Left forelimb (tissue), 1 donor: ENCODE results near the gene BOK.
"Not testable (repeated sequence)": the region's sequence is repeated elsewhere in the genome, so short reads cannot be mapped to it uniquely, and the experiment has no call there.

ENCODE experiments used
- DNase-seq: peaks from one replicate; pipeline ENCODE4 v3.0.0-alpha.2; 2018; ENCODE audit warnings: low spot score

The BOK gene

DNA sequence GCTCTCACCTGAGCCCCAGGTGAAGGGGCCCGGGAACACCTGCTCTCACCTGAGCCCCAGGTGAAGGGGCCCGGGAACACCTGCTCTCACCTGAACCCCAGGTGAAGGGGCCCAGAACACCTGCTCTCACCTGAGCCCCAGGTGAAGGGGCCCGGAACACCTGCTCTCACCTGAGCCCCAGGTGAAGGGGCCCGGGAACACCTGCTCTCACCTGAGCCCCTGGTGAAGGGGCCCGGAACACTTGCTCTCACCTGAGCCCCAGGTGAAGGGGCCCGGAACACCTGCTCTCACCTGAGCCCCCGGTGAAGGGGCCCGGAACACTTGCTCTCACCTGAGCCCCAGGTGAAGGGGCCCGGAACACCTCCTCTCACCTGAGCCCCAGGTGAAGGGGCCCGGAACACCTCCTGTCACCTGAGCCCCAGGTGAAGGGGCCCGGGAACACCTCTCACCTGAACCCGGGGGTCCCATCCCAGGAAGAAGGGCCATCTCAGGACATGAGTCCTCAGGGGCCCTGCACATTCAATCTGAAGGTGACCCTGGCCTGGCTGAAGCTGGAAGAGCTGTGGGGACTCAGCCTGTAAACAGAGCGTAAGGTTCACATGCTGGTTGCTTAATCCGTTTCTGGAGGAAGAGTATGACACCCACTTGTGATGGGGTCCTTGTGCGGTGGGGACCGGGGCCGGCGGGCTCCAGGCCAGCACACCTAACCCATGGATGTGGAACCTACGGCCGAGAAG is 14.5 kb downstream of the BOK start:
- not testable (repeated sequence) for DNase-seq

DNA sequence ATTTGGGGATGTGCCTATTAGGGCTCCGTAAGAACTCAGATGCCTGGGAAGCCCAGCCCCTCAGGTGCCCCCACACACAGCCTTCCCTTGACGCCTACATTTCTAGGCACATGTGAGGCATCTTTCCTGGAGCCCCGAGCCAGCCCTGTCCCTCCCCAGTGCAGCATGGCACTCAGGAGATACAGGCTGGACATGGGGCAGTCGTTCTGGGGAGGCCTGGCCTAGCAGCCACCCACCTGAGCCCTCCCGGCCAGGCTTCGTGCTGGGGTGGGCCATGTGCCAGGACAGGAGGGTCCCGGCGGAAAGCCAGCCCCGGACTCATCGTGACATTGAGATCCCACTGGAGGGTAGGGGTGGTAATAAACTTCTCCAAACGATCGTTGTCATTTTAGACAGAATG is 15.2 kb downstream of the BOK start:
- no peak for DNase-seq

DNA sequence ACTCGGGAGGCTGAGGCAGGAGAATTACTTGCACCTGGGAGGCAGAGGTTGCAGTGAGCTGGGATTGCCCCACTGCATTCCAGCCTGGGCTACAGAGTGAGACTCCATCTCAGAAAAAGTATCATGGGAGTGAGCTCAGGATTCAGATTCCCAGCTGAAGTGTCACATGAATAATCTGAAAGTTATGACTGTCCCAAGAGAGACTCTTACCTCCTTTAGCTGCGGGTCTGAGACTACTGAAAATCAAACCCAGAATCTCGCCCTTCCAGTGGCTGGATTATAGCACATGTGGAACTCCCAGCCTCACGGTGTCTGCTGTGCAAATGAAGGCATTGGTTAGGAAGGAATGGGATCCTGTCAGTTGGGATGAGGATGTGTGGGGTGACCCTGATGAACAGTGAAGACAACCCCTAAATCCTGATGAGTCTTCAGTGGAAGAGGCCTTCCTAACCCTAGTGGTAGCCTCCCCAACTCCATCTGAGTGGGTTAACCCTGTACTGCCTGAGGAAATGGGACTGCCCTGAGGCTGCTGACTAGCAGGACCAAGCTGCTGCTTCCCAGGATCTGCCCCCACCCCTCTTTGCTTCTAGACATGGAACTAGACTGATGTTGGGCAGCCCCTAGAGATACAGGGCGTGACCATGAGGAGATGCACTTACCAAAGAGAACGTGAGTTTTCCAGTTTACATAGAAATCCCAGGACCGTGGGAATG is 16.5 kb downstream of the BOK start:
- no peak for DNase-seq

DNA sequence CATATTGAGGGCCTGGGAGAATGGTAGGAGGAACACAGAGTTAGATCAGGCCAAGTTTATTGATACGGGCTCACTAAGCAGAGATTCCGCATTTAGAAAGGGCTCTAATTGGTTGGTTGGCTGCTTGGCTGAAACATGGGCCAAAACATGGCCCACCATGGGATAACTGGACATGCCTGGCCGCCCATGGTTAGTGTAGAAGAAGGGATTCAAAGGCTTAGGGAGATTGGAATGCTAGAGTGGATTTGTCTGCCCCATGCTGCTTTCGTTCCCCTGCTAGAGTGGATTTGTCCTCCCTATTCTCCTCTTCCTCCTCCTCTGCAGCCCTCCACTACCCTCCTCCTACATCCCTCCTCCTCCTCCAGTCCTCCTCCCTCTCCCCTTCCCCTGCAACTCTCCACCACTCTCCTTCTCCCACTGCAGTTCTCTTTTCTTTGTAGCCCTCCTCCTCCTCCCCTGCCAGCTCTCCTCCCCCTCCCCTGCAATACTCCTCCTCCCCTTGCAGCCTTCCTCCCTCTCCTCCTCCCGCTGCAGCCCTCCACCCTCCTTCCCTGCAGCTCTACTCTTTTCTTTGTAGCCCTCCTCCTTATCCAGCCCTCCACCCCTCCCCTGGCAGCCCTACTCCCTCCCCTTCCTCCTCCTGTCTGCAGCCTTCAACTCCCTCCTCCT is 17.2 kb downstream of the BOK start:
- DNase-seq: no peak

DNA sequence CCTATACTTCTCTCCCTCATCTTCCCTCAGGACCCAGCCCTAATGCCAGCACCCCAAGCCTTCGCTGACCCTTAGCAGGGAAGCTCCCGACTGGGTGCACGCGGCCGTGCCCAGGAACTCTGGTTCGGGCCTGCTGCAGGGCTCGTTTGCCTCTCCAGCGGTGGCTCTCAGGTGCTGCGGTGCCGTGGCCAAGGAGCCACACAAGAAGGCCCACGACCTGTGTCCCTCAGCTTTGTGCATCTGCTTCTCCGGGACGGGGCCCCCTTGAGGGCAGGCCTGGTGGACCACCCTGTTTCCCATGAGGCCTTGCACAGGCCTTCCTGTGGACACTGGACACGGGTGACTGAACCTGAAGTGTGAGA is 17.7 kb downstream of the BOK start:
- no peak for DNase-seq

DNA sequence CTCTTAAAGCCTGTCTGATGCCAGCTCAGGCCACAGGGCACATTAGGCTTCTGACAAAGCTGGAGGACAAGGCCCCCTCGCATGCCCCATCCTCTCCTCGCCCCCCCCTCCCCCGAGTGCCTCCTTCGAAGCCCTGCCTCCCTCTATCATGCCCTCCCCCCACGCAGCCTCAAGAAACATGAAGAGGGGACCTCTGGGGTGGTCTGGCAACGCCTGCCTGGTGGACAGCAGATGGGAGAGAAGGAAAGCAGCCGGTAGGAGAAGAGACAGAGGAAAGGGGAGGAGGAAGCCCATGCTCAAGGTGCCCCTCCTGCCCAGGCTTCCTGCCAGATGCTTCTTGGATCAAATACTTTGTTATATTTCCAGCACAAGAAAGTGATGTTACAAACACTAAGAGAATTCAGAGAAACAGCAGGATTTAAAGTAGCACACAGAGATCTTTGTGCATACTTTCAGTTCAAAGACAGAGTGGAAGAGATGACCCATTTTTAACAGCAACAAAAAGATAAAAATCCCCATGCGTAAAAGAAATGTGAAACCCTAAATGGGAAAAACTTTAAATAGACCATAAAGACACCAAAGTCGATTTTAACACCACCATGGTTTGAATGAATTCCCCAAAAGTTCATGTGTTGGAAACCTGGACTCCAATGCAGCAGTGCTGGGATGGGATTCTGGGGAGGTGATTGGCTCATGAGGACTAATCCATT is 19.0 kb downstream of the BOK start:
- DNase-seq: no peak

DNA sequence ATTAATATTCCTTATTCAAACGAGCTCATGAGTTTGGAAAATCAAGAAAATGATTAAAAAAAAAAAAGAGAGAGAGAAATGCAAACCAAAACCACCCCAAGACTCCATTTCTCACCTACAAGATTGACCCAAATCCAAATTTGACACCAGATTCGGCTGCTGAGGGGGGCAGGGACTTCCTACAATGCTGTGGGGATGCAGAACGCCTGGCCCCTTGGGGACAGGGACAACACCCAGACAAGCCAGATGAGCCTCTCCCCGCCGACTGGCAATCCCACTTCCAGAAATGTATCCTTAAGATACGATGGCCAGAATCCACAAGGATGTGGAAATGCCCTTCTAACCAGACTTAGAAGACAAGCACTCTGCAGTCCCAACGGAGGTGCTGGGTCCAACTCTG is 20.7 kb downstream of the BOK start:
- no peak for DNase-seq

DNA sequence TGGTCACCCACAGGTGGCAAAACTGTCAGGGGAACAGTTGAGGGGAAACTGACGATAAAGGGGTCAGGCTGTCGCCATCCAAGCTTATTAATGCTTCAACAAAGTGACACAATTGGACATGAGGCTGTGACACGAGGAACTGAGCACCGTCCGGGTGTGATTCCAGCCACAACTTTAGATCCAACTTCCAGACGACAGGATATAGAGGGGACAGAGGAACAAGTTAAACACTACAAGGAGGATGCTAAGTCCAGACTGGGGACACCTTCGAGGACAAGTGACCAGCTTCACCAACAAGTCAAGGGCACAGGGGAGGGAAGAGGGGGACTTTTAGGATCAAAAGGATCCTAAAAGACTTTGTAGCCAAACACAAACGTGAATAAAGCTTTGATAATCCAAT is 23.8 kb downstream of the BOK start:
- DNase-seq: no peak

DNA sequence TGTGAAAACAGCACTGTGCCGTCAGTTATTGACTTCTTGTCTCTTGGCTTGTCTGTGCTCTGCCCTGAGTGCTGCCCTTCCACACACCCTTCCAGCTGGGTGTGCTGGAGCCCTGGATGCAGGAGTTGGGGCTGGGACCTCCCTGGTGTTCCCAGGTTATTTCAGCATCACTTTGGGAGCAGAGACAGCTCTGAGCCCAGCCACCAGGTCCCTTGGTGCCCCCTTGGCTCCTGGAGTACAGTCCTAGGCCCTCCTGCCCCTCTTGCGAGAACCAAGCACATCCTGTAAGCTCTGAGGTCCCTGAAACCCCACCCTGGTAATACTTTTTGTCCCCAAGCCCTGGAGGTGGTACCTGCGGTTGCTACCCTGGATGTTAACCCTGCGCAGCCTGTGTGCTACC is 24.3 kb downstream of the BOK start:
- no peak for DNase-seq

DNA sequence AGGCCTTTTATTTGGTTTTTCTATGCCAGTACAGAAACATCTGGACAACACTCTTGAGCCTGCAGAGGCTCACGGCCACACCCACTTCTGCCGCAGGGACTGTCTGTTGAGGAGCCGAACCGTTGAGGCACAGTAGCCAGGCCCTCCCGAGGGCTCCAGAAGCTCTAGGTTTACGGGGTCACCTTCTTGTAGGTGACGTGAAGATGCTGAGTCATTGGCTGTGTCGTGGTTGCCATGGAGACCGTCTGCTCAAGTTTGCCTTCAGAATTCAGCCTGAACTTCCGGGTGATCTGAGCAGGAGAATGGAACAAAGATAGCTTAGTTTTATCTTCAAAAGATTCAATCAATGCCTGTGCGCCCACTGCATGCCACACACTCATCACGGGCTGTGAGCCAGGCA is 25.9 kb downstream of the BOK start:
- no peak for DNase-seq

DNA sequence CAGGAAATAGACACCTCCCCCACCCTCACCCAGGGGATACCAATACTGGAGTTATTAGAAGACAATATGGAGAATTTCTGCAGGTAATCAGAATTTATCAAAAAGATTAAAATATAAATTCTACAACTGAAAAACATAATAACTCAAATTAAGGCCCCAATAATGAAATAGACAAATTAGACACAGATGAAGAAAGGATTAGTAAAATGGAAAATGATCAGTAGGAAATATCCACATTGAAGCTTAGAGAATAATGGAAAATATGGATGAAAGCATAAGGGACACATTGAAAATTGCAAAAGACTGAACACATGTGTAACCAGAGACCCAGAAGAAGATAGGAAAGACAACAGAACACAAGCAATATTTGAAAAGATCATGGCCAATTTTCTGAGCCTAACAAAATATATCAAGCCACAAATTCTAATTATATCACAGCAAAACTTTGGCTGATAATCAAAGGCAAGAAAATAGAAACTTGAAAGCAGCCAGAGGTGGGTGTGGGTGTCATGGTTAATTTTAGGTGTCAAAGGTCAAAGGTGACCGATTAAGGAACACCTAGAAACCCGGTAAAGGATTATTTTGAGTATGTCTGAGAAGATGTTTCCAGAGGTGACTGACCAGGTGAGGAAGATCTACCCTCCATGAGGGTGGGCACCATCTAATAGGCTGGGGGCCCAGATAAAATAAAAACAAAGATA is 28.2 kb downstream of the BOK start:
- DNase-seq: no peak

DNA sequence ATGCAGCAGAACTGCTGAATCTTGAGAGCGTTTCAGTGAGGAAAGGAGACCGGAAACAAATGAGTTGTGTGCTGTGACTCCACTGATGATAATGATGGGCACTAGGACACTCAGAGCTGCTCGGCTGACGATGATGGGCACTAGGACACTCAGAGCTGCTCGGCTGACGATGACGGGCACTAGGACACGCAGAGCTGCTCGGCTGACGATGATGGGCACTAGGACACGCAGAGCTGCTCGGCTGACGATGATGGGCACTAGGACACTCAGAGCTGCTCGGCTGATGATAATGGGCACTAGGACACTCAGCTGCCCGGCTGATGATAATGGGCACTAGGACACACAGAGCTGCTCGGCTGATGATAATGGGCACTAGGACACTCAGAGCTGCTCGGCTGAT is 31.3 kb downstream of the BOK start:
- DNase-seq: not testable (repeated sequence)

DNA sequence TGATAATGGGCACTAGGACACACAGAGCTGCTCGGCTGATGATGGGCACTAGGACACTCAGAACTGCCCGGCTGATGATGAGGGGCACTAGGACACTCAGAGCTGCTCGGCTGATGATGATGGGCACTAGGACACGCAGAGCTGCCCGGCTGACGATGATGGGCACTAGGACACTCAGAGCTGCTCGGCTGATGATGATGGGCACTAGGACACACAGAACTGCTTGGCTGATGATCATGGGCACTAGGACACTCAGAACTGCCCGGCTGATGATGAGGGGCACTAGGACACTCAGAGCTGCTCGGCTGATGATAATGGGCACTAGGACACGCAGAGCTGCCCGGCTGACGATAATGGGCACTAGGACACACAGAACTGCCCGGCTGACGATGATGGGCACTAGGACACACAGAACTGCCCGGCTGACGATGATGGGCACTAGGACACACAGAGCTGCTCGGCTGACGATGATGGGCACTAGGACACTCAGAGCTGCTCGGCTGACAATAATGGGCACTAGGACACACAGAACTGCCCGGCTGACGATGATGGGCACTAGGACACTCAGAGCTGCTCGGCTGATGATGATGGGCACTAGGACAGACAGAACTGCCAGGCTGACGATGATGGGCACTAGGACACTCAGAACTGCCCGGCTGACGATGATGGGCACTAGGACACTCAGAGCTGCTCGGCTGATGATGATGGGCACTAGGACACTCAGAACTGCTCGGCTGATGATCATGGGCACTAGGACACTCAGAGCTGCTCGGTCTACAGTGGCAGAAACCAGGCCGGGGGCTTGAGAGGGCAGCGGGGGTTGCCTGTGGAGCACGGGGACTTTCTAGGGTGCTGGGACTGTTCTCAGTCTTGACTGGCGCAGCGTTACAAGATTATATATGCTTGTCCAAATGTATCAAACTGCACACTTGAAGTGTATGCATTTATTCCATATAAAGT is 32.2 kb downstream of the BOK start:
- not testable (repeated sequence) for DNase-seq

DNA sequence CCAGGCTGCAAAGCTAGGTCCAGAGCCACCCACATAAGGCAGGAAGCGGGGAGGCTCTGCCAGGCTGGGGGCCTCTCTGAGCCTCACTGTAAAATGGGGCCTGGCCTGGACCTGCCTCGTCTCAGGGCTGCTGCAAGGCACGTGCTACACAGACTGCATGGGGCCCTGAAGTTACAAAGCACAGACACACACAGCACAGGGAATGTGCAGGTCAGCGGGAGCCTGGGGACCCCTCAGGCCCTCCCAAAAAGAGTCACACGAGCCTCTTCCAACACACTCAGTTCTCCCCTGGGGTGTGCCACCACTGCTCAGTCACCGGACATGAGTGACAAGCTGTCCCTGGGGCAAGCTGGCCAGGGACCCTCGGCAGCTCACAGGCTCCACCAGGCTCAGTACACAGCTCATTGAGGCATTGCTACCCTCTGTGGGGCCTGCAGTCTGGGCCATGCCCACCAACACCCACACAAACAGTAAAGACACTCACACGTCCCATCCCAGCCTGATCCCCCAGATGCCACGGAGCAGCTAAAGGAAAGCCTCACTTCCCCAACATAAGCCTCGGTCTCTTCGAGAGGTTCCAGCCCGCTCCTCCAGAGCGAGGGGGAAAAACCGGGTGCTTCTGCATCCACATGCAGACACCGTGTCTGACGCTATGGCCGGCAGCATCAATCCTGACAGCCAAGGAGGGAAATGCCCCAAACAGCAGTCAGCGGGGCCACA is 33.7 kb downstream of the BOK start:
- no peak for DNase-seq

DNA sequence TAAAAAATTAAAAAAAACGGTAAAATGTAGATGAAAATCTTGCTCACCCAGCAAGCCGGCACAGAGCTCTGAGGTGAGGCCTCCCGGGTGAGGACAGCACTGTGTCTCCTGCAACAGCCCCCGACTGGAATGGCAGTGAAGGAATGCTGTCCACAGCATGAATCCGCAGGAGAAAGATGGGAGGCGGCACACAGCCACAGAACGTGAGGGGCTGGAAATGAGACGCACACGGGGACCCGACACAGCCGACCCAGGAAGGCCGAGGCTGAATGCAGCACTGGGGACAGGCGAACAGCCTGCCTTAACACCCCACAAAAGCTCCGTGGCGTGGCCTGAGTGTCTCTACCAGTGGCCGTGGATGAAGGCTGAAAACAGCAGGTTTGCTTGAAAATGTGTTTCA is 34.7 kb downstream of the BOK start:
- no peak for DNase-seq

DNA sequence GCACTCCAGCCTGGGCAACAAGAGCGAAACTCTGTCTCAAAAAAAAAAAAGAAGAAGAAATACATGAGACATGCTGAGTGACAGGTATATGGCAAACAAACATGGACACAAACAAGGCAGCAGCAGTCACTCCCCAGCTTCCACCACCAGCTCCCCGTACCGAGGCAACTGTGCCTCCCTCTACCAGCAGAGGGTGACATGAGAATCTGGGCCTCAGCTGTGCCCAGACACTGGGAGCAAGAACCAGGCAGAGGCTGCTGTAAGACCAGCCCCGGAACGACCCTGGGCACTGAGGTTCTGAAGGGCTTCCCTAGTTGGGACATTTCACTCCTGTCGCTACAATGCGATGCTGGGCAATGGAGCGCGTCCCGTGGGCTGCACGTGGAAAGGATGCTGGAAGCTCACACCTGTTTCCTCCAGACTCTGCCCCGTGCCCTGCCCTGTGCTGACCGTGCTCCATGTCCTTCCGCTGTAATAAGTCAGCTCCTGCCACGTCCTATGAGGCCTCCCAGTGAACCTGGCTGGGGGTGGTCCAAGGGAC is 37.1 kb downstream of the BOK start:
- DNase-seq: no peak

DNA sequence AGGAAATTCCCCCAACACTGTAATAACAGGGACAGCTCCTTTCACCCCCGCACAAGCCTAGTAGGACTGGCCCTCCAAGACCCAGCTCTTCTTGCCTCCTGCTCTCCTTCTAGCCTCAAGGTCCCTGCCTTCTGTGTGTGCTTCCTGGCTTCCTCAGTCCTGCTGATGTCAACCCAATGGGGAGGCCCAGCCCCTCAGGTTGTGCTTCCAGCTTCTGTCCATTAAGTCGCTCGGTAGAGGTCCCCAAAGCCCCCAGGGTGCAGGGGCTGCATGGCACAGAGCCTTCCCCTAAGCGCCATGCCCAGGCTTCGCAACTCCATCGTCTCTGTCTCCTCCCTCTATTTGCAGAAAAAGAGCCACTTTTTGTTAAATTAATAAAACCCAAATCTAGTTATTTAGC is 39.0 kb downstream of the BOK start:
- DNase-seq: no peak

DNA sequence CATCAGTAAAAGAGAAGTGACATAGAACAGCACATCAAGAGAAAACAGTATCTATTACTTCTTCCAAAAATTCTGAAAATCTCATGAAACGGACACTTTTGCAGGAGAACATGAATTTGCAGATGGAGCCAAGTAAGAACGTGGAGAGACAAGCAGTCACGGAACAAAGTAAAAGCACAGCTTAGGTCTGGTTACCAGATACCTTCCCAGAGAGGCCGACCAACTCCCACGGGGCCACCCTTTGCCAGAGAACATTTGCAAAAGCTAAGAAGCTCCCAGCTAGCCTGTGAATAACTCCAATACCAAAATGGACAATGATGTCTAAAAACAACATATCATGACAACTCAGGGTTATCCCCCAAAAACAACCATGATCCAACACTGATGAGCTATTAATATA is 39.5 kb downstream of the BOK start:
- no peak for DNase-seq

DNA sequence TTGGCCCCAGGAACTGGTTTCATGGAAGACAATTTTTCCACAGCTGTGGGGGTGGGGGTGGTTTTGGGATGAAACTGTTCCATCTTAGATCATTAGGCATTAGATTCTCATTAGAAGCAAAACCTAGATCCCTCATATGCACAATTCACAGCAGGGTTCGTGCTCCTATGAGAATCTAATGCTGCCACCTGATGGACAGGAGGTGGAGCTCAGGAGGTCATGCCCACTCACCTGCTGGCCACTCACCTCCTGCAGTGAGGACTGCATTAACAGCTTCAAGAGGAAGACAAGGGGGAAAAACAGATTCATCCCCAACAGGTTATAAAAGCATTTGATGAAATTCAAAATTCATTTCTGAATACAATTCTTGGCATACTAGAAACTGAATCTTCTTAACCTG is 39.9 kb downstream of the BOK start:
- DNase-seq: no peak

DNA sequence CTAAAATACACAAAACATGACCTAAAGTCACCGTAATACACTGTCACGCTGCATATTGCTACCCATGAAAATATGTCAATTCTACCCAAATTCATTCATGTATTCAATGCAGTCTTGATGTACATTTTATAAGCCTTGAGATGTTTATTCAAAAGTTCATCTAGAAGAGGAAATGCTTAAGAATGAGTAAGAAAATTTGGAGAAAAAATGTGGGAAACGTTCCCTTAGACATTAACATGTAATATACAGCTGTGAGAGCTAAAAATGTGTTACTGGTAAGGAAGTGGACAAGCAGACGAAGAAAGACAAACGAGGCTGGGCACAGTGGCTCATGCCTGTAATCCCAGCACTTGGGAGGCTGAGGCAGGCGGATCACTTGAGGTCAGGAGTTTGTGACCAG is 41.1 kb downstream of the BOK start:
- DNase-seq: no peak
